ENCODE measurements around the gene FPR1. TPM values are rescaled to one million over a fixed set of nuclear protein-coding genes. Genes with fewer than 3 reads are reported as not detected.

The FPR1 gene
- total RNA-seq, 1 donor from 2014 or later = 0.49 TPM

GRCh38 chr19:51706885-51707284 is 44.8 kb downstream of the FPR1 start:
- no peak overlapping the region for H3K27ac Mint-ChIP-seq
- H3K4me3 Mint-ChIP-seq = no peak overlapping the region
- ChIA-PET CTCF (no interaction called here), POLR2A (no interaction called here)
- H3K27me3 Mint-ChIP-seq = peaks cover 11% of the 10 kb centered on the region
- intact Hi-C loops (cut with micrococcal nuclease) = no loop called here
- H3K36me3 Mint-ChIP-seq (ENCODE audit: low read depth) = peaks cover 20% of the 10 kb centered on the region
- no peak for TF ChIP-seq CTCF (IDR thresholded peaks at IDR 0.05)
- ATAC-seq (ENCODE audit: low read depth) (no peak), DNase-seq (no peak)
- peaks cover 51% of the 10 kb centered on the region for H3K4me1 Mint-ChIP-seq
- H3K9me3 Mint-ChIP-seq = no peaks in the 10 kb centered on the region

- POLR2A ChIA-PET = no interaction called here
- H3K4me1 Mint-ChIP-seq = peaks cover 45% of the 10 kb centered on the region
- TF ChIP-seq CTCF (IDR thresholded peaks at IDR 0.05) = no peak
- ATAC-seq (ENCODE audit: low read depth) (no peak), DNase-seq (no peak)
- H3K27me3 Mint-ChIP-seq = peaks cover 12% of the 10 kb centered on the region
- H3K36me3 Mint-ChIP-seq (ENCODE audit: low read depth) = peaks cover 20% of the 10 kb centered on the region
- no peaks in the 10 kb centered on the region for H3K9me3 Mint-ChIP-seq
- intact Hi-C loops (cut with micrococcal nuclease) = no loop called here
- peak overlapping the region; percentile 48 for H3K4me3 Mint-ChIP-seq
- H3K27ac Mint-ChIP-seq = peak overlapping the region; percentile 36
- CTCF ChIA-PET = no interaction called here
Observed at GRCh38 chr19:51706296-51706695, 45.4 kb downstream of the FPR1 start.

GRCh38 chr19:51704626-51705025 is 47.1 kb downstream of the FPR1 start:
- Mint-ChIP-seq H3K4me3 (peak overlapping the region; percentile 88), H3K36me3 (ENCODE audit: low read depth) (peaks cover 20% of the 10 kb centered on the region), H3K27me3 (peaks cover 15% of the 10 kb centered on the region), H3K9me3 (no peaks in the 10 kb centered on the region), H3K4me1 (peaks cover 33% of the 10 kb centered on the region), H3K27ac (peak overlapping the region; percentile 85)
- ChIA-PET POLR2A (interaction anchor here (0.5 to 2.0 kb wide), 7 partner anchors 14 to 1697 kb away, joined by 3 to 11 read pairs (median 3); partner anchors contain the start of genes FPR1, SIGLEC10, SIGLEC6 and ZNF614), CTCF (interaction anchor here (1.6 kb wide), 1 partner anchor 73 kb away, joined by 8 read pairs; no protein-coding TSS in a partner anchor)
- intact Hi-C loops (cut with micrococcal nuclease) = loop anchor here (5.0 kb wide), 3 partner anchors 73 to 367 kb away; no protein-coding TSS in a partner anchor
- DNase-seq = no peak
- no peak for TF ChIP-seq CTCF (IDR thresholded peaks at IDR 0.05)
- no peak for ATAC-seq (ENCODE audit: low read depth)

- POLR2A ChIA-PET = interaction anchor here (0.5 to 2.0 kb wide), 10 partner anchors 13 to 1698 kb away, joined by 3 to 11 read pairs (median 3); partner anchors contain the start of genes FPR1, SIGLEC10, SIGLEC6 and ZNF614
- DNase-seq = peak; percentile 98
- Mint-ChIP-seq H3K9me3 (no peaks in the 10 kb centered on the region), H3K4me1 (peaks cover 33% of the 10 kb centered on the region), H3K27ac (peak overlapping the region; percentile 85), H3K36me3 (ENCODE audit: low read depth) (peaks cover 20% of the 10 kb centered on the region), H3K4me3 (peak overlapping the region; percentile 88), H3K27me3 (peaks cover 16% of the 10 kb centered on the region)
- intact Hi-C loops (cut with micrococcal nuclease) = loop anchor here (1.0 to 5.0 kb wide), 4 partner anchors 73 to 367 kb away; no protein-coding TSS in a partner anchor
- CTCF ChIA-PET = interaction anchor here (0.8 to 1.6 kb wide), 3 partner anchors 46 to 364 kb away, joined by 3 to 8 read pairs (median 4); no protein-coding TSS in a partner anchor
- ATAC-seq (ENCODE audit: low read depth) = peak; percentile 92
- TF ChIP-seq CTCF (IDR thresholded peaks at IDR 0.05) = no peak
Observed at GRCh38 chr19:51703575-51704515, 47.8 kb downstream of the FPR1 start.

Data from activated B cell treated with CpG ODN at 0.5 μM for 24 hours (primary cell).